Measurements from ENCODE around the gene MRPS24. TPM values are rescaled to one million over a fixed set of nuclear protein-coding genes. Genes with fewer than 3 reads are reported as not detected.

The MRPS24 gene
- total and polyA plus RNA-seq, 2 of the 13 experiments (the other 11 are each of a cell fraction or from before 2014, with no cell fraction given): 135 to 162 TPM

DNA sequence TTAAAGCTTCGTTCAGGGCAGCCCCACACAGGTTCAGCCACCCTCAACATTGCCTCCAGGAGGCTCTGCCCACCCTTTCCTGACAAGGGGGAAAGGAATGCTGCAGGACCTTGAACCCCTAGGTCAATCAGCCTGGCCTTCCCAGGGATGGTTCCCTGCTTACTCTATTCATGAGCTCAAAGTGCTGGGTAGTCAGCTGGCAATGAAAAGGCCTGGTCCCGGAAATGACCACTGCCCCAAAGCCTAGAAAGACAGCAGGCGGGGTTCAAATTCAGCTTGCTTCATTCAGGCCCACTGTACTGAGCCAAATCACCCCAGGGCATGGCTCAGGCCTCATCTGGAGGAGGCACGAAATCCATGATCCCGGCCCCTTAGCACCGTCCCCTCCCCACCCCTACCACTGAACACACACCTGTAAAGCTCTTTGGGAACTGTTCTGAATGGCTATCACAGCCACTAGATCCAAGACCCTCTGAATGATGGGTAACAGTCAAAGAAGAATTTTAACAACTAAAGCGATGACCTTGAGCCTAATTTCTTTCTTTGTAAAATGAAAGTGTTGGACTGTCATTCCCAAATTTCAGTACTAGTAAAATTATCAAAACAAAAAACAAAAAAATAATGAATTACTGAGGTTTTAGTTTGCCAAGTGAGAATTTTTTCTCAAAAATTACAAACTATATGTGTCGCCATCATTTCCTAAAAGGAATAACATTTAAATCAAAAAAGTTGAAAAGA lies 36.1 kb upstream of the MRPS24 start (continued):
- TF ChIP-seq EZH2 (conservative IDR thresholded peaks at IDR 0.05; ENCODE audit: low read depth, low read length) (no peak), ZSCAN29 (CRISPR knock-in tag; conservative IDR thresholded peaks at IDR 0.05) (0 out of 2 replicates have a peak, but pooled peaks have one; percentile 19), ZNF670 (CRISPR knock-in tag; IDR thresholded peaks at IDR 0.05; ENCODE audit: borderline replicate concordance) (peak; percentile 91), THAP11 (CRISPR knock-in tag; IDR thresholded peaks at IDR 0.05) (peak; percentile 69), ZNF264 (CRISPR knock-in tag; IDR thresholded peaks at IDR 0.05) (peak; percentile 55; the same call in 1 of the 2 replicates), DPF2 (CRISPR knock-in tag; IDR thresholded peaks at IDR 0.05; ENCODE audit: borderline replicate concordance, low read depth) (peak; percentile 29; the same call in 1 of the 2 replicates), ZSCAN12 (CRISPR knock-in tag; IDR thresholded peaks at IDR 0.05) (no peak), ZNF747 (CRISPR knock-in tag; IDR thresholded peaks at IDR 0.05; ENCODE audit: borderline replicate concordance) (0 out of 2 replicates have a peak, but pooled peaks have one; percentile 49), CREM (IDR thresholded peaks at IDR 0.05) (peak; percentile 68), CREM (CRISPR knock-in tag; IDR thresholded peaks at IDR 0.05) (no peak), ZNF354B (CRISPR knock-in tag; IDR thresholded peaks at IDR 0.05) (no peak), HNF4G (IDR thresholded peaks at IDR 0.05; ENCODE audit: borderline replicate concordance, low read depth, low read length) (peak; percentile 93), HNF4G (CRISPR knock-in tag; IDR thresholded peaks at IDR 0.05; ENCODE audit: borderline replicate concordance, low read depth) (peak; percentile 98), NR2F6 (IDR thresholded peaks at IDR 0.05) (peak; percentile 92), NR2F6 (CRISPR knock-in tag; IDR thresholded peaks at IDR 0.05) (peak; percentile 97)
- TF ChIP-seq, protein P1, sequence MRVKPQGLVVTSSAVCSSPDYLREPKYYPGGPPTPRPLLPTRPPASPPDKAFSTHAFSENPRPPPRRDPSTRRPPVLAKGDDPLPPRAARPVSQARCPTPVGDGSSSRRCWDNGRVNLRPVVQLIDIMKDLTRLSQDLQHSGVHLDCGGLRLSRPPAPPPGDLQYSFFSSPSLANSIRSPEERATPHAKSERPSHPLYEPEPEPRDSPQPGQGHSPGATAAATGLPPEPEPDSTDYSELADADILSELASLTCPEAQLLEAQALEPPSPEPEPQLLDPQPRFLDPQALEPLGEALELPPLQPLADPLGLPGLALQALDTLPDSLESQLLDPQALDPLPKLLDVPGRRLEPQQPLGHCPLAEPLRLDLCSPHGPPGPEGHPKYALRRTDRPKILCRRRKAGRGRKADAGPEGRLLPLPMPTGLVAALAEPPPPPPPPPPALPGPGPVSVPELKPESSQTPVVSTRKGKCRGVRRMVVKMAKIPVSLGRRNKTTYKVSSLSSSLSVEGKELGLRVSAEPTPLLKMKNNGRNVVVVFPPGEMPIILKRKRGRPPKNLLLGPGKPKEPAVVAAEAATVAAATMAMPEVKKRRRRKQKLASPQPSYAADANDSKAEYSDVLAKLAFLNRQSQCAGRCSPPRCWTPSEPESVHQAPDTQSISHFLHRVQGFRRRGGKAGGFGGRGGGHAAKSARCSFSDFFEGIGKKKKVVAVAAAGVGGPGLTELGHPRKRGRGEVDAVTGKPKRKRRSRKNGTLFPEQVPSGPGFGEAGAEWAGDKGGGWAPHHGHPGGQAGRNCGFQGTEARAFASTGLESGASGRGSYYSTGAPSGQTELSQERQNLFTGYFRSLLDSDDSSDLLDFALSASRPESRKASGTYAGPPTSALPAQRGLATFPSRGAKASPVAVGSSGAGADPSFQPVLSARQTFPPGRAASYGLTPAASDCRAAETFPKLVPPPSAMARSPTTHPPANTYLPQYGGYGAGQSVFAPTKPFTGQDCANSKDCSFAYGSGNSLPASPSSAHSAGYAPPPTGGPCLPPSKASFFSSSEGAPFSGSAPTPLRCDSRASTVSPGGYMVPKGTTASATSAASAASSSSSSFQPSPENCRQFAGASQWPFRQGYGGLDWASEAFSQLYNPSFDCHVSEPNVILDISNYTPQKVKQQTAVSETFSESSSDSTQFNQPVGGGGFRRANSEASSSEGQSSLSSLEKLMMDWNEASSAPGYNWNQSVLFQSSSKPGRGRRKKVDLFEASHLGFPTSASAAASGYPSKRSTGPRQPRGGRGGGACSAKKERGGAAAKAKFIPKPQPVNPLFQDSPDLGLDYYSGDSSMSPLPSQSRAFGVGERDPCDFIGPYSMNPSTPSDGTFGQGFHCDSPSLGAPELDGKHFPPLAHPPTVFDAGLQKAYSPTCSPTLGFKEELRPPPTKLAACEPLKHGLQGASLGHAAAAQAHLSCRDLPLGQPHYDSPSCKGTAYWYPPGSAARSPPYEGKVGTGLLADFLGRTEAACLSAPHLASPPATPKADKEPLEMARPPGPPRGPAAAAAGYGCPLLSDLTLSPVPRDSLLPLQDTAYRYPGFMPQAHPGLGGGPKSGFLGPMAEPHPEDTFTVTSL (CRISPR knock-in tag; IDR thresholded peaks at IDR 0.05; ENCODE audit: borderline replicate concordance): peak; percentile 91
- TF ChIP-seq, protein P2, sequence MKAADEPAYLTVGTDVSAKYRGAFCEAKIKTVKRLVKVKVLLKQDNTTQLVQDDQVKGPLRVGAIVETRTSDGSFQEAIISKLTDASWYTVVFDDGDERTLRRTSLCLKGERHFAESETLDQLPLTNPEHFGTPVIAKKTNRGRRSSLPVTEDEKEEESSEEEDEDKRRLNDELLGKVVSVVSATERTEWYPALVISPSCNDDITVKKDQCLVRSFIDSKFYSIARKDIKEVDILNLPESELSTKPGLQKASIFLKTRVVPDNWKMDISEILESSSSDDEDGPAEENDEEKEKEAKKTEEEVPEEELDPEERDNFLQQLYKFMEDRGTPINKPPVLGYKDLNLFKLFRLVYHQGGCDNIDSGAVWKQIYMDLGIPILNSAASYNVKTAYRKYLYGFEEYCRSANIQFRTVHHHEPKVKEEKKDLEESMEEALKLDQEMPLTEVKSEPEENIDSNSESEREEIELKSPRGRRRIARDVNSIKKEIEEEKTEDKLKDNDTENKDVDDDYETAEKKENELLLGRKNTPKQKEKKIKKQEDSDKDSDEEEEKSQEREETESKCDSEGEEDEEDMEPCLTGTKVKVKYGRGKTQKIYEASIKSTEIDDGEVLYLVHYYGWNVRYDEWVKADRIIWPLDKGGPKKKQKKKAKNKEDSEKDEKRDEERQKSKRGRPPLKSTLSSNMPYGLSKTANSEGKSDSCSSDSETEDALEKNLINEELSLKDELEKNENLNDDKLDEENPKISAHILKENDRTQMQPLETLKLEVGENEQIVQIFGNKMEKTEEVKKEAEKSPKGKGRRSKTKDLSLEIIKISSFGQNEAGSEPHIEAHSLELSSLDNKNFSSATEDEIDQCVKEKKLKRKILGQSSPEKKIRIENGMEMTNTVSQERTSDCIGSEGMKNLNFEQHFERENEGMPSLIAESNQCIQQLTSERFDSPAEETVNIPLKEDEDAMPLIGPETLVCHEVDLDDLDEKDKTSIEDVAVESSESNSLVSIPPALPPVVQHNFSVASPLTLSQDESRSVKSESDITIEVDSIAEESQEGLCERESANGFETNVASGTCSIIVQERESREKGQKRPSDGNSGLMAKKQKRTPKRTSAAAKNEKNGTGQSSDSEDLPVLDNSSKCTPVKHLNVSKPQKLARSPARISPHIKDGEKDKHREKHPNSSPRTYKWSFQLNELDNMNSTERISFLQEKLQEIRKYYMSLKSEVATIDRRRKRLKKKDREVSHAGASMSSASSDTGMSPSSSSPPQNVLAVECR (CRISPR knock-in tag; IDR thresholded peaks at IDR 0.05; ENCODE audit: borderline replicate concordance): peak; percentile 78; the same call in 1 of the 2 replicates
- TF ChIP-seq, protein P3, sequence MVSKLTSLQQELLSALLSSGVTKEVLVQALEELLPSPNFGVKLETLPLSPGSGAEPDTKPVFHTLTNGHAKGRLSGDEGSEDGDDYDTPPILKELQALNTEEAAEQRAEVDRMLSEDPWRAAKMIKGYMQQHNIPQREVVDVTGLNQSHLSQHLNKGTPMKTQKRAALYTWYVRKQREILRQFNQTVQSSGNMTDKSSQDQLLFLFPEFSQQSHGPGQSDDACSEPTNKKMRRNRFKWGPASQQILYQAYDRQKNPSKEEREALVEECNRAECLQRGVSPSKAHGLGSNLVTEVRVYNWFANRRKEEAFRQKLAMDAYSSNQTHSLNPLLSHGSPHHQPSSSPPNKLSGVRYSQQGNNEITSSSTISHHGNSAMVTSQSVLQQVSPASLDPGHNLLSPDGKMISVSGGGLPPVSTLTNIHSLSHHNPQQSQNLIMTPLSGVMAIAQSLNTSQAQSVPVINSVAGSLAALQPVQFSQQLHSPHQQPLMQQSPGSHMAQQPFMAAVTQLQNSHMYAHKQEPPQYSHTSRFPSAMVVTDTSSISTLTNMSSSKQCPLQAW (CRISPR knock-in tag; IDR thresholded peaks at IDR 0.05): peak; percentile 83; the same call in 1 of the 2 replicates

Data from HepG2 (cell line).